Measurements from ENCODE around the gene UBE2J2.

GRCh38 chr1:1226566-1227362, 46.9 kb downstream of the UBE2J2 start:
- TF ChIP-seq EZH2 (IDR thresholded peaks at IDR 0.05; ENCODE audit: low read depth) (no peak), CTCF (conservative IDR thresholded peaks at IDR 0.05) (no peak)

Measured in PC-9 (cell line).